Mucosa of rectum (tissue), 2 donors: ENCODE results near the gene EPHA4.
"Not testable (repeated sequence)": the region's sequence is repeated elsewhere in the genome, so short reads cannot be mapped to it uniquely, and the experiment has no call there.

Experiments
- H3K27ac ChIP-seq, 2 donors: one replicate each; pipeline ENCODE4 v1.7.0; 2013; ENCODE audit warnings: inconsistent platforms in 2 of 2, low read depth in 2 of 2, low read length in 2 of 2
- H3K27me3 ChIP-seq, 2 donors: one replicate each; pipeline ENCODE4 v1.7.0; 2013; ENCODE audit warnings: low read length in 2 of 2; ENCODE audit not compliant: control insufficient read depth in 2 of 2, insufficient read depth in 2 of 2
- H3K36me3 ChIP-seq, 2 donors: one replicate each; pipeline ENCODE4 v1.7.0; 2013; ENCODE audit warnings: low read length in 2 of 2; ENCODE audit not compliant: control insufficient read depth in 2 of 2, insufficient read depth in 2 of 2
- H3K4me1 ChIP-seq, 2 donors: one replicate each; pipeline ENCODE4 v1.7.0; 2013; ENCODE audit warnings: low read length in 2 of 2, mild to moderate bottlenecking in 1 of 2; ENCODE audit not compliant: control insufficient read depth in 2 of 2, insufficient read depth in 2 of 2
- H3K4me3 ChIP-seq, 2 donors: one replicate each; pipeline ENCODE4 v1.7.0; 2013; ENCODE audit warnings: low read length in 2 of 2
- H3K9ac ChIP-seq, 2 donors: one replicate each; pipeline ENCODE4 v1.7.0; 2013; ENCODE audit warnings: low read length in 2 of 2, low read depth in 1 of 2, mild to moderate bottlenecking in 1 of 2
- H3K9me3 ChIP-seq, 2 donors: one replicate each; pipeline ENCODE4 v1.7.0; 2013; ENCODE audit warnings: low read length in 2 of 2; ENCODE audit not compliant: control insufficient read depth in 2 of 2
- donor health status: healthy.
- donor health status: Normal muscosa, but diverticular disease.

The EPHA4 gene

DNA sequence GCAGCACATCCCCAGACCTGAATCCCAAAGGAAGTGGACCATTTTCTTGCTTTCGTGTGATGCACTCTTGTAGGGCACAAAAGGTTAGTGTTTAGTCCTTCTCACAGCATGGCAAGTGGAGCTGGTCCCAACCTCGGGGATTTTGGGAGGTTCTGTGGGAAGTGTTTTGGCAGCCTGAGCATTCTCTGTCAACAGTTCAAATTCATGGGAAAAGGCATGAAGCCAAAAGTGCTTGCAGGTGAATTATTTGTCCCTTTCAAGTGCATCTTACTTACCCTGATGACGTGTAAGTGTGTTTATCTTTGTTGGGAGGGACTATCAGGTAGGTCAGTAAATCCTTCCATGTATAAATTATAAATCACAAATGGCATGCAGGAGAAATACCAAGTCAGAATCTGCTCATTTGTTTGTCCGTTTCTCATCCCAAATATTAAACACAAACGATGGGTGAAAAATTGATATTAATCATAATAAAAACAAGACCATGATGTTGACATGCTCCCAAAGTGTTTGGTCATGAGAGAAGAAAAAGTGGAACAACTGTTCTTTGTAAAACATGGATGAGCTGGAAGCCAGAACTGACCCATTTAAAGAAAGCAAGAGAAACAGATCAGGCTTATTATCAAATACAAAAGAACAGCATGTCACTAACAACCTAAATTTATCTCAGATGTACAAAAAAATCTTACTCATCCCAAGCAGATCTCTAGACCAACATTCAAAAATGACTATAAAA lies 57.6 kb downstream of the EPHA4 start:
- peaks cover 20 to 24% of the 10 kb centered on the region in 2 donors for H3K4me1 ChIP-seq
- H3K27ac ChIP-seq: no peak overlapping the region
- H3K9ac ChIP-seq: no peak overlapping the region

DNA sequence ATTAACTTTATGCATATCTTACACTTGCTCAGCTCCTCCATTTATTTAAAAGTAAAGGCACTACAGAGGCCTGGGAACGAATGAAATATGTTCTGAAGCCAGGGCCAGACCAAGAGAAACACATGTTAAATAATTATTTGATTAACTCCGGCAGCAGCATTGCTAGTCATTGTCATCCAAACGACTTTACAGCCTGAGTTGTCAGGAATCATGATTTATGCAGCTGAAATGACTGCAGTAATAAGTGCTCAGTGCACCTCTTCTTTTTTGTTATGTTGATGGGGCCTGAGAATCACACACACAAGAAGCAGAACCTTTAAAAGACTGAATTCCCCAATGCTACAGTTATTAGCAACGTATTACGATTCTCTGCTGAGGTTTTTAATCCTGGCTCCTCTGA lies 58.9 kb downstream of the EPHA4 start:
- peaks cover 14% of the 10 kb centered on the region in 2 donors for H3K4me1 ChIP-seq
- H3K36me3 ChIP-seq: no peaks in the 10 kb centered on the region
- H3K4me3 ChIP-seq: no peak overlapping the region
- no peak overlapping the region for H3K27ac ChIP-seq
- H3K9ac ChIP-seq: no peak overlapping the region
- no peaks in the 10 kb centered on the region for H3K27me3 ChIP-seq
- H3K9me3 ChIP-seq: no peaks in the 10 kb centered on the region

More for the DNA sequence above, 57.6 kb downstream of the EPHA4 start:
- Histone ChIP-seq H3K36me3 (no peaks in the 10 kb centered on the region), H3K27me3 (no peaks in the 10 kb centered on the region), H3K4me3 (no peak overlapping the region), H3K9me3 (no peaks in the 10 kb centered on the region)

DNA sequence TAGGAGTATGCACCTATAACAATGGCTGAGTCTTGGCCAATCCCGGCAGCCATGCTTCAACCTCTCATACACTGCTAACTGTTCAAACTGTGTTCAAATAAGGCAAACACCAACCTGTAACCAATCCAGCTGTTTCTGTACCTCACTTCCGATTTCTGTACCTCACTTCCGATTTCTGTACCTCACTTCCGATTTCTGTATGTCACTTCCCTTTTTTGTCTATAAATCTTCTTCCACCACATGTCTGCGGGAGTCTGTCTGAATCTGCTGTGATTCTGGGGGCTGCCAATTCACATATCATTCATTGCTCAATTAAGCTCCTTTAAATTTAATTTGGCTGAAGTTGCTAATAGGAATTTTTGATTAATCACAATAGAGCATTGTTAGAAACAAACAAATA lies 60.8 kb downstream of the EPHA4 start:
- H3K27me3 ChIP-seq, H3K9me3 ChIP-seq, H3K9ac ChIP-seq, H3K27ac ChIP-seq, H3K4me3 ChIP-seq, H3K4me1 ChIP-seq, H3K36me3 ChIP-seq: not testable (repeated sequence)

DNA sequence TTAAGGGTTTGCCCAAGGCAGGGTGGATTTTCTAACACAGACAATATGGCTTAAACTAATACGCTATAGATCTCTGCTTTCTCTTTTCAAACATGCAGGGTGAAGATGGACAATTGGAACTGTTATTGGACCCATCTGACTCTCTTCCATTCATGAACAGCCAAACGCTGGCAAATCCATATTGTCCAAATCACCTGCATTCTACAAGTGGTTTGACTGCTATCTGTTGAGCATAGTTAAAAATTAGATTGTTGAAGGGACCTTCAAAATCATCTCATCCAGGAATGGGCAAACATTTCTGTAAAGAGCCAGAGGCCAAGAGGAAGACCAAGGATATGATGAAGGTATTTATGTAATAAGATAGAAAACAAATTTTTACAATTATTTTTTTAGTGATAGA lies 65.6 kb downstream of the EPHA4 start:
- Histone ChIP-seq H3K4me3 (no peak overlapping the region), H3K9me3 (no peaks in the 10 kb centered on the region), H3K4me1 (no peaks in the 10 kb centered on the region), H3K27me3 (no peaks in the 10 kb centered on the region), H3K36me3 (no peaks in the 10 kb centered on the region), H3K9ac (no peak overlapping the region), H3K27ac (no peak overlapping the region)

DNA sequence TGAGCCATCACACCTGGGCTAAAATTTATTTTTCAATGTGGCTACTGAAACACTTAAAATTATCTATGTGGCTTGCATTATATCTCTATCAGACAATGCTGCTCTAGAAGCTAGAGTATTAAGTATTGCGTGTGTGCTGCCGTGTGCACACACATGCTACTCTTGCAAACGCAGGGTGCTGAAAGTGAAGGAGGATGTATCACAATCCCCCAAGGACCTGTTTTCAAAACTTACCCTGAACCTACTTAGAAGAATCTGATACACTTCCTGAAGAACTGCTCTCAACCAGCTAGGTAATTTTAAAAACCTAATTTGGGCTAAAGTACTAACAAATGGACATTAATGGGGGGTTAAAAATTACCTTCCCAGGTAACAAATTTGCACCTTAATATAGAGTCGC lies 66.5 kb downstream of the EPHA4 start:
- Histone ChIP-seq H3K9ac (no peak overlapping the region), H3K27me3 (no peaks in the 10 kb centered on the region), H3K27ac (no peak overlapping the region), H3K9me3 (no peaks in the 10 kb centered on the region), H3K36me3 (no peaks in the 10 kb centered on the region), H3K4me3 (no peak overlapping the region), H3K4me1 (no peaks in the 10 kb centered on the region)

DNA sequence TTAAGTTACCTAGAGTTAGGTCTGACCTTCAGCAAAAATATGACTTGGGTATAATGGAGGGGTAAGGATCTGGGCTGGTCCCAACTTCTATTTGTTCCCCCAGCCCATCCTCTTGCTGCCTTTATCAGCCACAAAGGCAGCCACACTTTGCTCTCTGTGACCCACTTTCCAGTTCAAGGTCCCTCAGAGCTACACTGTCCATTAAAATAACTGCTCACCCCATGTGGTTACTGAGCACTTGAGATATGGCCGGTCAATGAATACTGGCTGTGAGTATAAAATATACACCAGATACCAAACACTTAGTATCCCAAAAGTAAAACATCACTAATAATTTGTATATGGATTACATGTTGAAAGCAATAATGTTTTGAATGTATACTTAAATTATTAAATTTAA lies 67.2 kb downstream of the EPHA4 start:
- Histone ChIP-seq H3K9ac (no peak overlapping the region), H3K4me1 (no peaks in the 10 kb centered on the region), H3K9me3 (no peaks in the 10 kb centered on the region), H3K4me3 (no peak overlapping the region), H3K27ac (no peak overlapping the region), H3K36me3 (peaks cover 0 to 2% of the 10 kb centered on the region in 2 donors), H3K27me3 (no peaks in the 10 kb centered on the region)

DNA sequence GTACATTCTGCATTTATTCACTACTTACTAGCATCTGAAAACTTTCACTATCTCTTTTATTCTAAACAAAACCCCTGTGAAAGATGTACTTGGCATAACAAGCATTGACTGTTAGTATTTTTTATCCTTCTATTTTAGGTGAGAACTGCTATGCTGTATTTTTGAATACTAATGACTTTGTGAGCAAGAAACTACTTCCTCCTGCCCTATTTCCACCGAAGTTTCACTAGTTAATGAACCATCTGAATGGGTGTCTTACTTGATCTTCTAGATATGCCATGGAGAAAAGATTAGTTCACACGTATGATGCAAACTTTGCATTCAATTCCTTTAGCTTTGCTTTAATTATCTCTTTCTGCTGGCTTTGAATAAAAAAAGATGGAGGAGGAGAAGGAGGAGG lies 68.1 kb downstream of the EPHA4 start:
- H3K4me1 ChIP-seq: no peaks in the 10 kb centered on the region
- H3K9me3 ChIP-seq: no peaks in the 10 kb centered on the region
- no peaks in the 10 kb centered on the region for H3K27me3 ChIP-seq
- H3K27ac ChIP-seq: no peak overlapping the region
- H3K36me3 ChIP-seq: peaks cover 0 to 2% of the 10 kb centered on the region in 2 donors
- no peak overlapping the region for H3K4me3 ChIP-seq
- H3K9ac ChIP-seq: no peak overlapping the region

DNA sequence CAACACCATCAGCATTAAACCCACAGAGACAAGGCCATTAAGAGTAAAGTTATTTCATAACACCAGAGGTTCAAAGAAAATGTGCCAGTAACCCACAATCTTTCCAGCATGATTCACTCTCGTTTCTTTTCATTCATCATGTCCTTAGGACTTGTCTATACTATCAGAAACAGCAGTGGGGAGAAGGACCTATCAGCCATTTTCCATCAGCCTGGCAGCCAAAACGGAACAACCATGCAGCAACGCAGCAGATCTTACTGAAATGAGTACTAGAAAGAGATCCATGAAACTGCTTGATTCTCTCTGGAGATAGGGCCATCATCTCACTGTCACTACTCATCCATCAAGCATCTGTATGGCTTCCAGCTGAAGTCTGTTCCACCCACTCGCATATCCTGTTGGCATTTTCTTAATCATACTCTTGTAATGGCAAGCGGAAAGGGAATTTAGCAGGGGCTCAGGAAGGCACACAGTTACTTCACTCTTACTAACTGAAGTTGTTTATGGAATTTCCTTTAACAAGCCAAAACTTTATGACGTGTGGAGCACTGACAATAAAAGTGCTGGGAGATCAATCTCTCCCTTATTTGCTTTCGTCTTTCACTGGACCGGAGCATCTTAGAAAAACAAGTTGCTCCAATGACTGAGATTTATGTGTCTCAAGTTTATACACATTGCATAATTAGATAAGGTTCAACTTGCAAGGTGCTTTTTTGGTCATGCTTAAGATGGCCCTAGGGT lies 69.7 kb downstream of the EPHA4 start:
- Histone ChIP-seq H3K27me3 (no peaks in the 10 kb centered on the region), H3K9ac (no peak overlapping the region), H3K4me3 (no peak overlapping the region), H3K4me1 (no peaks in the 10 kb centered on the region), H3K36me3 (peaks cover 0 to 2% of the 10 kb centered on the region in 2 donors), H3K27ac (no peak overlapping the region), H3K9me3 (no peaks in the 10 kb centered on the region)

DNA sequence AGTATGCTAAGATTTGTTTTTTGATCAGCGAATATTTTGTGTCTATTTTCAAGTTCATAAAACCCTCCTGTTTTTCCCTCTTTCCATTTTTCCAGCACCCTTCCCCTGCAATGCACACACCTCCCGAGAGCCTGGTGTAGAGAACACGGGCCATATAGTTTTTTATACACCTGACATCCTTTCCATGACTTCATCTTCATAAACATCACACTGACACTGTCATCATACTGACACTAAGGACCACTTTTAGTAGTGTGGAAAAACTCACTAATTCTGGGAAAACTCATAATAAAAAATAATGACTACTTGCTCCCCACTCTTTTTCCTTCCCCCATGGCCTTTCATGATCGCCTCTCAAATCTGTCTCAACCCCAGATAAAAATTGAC lies 70.2 kb downstream of the EPHA4 start:
- no peaks in the 10 kb centered on the region for H3K27me3 ChIP-seq
- no peak overlapping the region for H3K9ac ChIP-seq
- H3K4me3 ChIP-seq: no peak overlapping the region
- no peak overlapping the region for H3K27ac ChIP-seq
- H3K36me3 ChIP-seq: peaks cover 0 to 2% of the 10 kb centered on the region in 2 donors
- no peaks in the 10 kb centered on the region for H3K4me1 ChIP-seq
- no peaks in the 10 kb centered on the region for H3K9me3 ChIP-seq

DNA sequence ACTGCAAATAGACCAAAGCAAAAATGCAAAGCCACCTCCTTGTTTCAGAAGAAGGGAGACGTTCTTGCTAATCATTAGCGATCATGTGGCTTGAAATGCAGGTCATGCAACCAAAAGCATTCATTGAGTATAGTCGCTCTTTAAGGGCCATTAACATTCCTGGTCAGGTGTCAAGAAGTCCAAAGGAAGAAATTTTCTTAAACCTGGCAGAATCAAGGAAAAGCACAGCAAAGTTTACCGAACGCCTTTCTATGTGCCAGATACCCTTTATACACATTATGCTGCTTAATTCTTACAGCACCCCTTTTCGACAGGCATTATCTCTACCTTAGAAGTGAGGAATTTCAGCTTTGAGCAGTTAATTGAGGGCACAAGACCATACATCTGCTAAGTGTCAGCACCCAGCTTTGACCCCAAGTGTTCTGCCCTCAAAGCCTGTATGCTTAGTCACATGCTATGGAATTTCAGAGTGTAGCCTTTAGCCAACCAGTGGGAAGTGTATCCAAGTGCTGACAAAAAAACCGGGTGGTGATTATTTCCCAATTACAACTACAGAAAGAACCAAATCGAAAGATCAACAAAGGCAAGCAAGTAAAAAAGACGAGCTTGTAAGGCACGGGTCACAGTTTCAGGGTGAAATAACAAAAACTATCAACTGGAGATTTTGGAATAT lies 70.8 kb downstream of the EPHA4 start:
- Histone ChIP-seq H3K36me3 (peaks cover 0 to 2% of the 10 kb centered on the region in 2 donors), H3K27me3 (no peaks in the 10 kb centered on the region), H3K4me3 (no peak overlapping the region), H3K9me3 (no peaks in the 10 kb centered on the region), H3K4me1 (no peaks in the 10 kb centered on the region), H3K27ac (no peak overlapping the region), H3K9ac (no peak overlapping the region)
